HG03064 (cell line): ENCODE results near the gene PDSS2.
"Not testable (repeated sequence)": the region's sequence is repeated elsewhere in the genome, so short reads cannot be mapped to it uniquely, and the experiment has no call there.

Source experiments
- ATAC-seq: cut with Tn5 transposase; IDR thresholded peaks from one replicate; pipeline ENCODE4 v1.9.1; 2021; ENCODE audit warnings: low read depth; ENCODE audit not compliant: unreplicated experiment

PDSS2 gene

DNA sequence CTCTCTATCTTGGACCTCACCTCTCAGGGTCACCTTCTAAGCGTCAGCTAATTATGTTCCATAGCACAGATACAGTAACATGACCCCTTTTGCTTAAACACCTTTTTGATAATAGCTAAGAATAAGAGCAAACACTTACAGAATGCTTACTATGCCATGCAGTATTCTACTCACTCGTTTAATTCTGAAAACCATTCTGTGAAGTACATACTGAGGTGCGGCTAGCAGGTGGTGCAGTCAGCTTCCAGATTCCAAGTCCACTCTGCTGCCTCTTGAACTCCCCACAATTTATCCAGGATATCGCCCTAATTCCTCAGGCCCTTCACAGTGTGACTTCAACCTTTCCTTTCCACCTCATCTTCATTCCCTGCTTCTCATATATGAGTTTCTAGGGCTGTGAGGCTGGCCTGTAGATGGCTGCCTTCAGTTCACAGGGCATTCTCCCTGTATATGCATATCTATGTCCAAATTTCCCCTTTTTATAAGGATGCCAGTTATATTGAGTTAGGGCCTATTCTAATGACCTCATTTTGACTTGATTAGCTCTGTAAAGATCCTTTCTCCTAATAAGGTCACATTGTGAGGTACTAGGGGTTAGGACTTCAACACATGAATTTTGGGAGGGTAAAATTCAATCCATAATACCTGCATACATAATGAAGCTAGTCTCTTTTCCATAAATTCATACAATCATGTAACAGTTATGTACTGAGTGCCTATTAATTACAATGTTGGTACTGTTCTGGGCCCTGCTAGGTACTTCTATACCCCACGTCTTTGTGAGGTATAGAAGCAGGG is 130.1 kb downstream of the PDSS2 start:
- ATAC-seq: no peak

DNA sequence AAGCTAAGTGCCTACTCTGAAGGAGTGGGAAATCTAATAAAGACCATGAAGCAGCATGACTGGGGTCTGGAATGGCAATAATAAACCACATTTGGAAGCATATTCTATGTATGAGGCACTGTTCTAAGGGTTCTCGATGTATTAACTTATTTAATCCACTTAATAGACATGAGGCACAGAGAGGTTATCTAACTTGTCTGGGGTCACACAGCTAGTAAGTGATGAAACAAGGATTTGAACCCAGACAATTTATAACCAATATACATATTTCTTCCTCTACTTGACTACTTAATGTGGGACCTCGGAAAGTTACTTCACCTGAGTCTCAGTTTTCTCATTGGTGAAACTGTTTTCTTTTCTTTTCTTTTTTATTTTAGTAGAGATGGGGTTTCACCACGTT is 131.3 kb downstream of the PDSS2 start:
- no peak for ATAC-seq

DNA sequence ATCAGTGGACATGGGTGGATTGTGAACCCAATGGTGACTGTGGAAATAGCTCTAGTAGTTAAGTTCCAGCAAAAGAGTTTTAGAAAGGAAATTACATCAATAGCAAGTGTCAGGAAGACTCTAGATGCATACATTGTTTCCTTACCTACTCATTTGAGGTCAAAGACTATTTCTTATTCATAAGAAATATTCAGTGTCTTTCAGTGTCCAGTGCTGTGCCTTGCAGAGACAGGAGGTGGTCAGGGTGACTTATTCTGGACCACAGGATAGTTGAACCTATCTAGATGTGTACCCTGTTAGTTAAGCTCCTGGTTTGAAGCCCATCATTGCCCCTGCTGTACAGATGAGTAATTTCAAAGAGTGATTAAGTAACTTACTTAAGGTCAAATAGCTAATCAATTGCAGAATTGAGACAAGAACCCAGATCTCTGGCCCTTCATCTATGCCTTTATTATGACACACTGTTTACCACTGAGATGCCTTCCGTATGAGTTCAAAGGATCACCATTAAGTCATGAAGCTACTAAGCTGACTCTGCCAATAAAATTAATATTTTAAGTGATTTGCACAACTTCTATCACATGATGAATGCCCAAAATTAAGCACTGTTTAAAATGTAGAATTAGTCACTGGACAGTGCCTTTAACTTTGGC is 136.1 kb downstream of the PDSS2 start:
- no peak for ATAC-seq

DNA sequence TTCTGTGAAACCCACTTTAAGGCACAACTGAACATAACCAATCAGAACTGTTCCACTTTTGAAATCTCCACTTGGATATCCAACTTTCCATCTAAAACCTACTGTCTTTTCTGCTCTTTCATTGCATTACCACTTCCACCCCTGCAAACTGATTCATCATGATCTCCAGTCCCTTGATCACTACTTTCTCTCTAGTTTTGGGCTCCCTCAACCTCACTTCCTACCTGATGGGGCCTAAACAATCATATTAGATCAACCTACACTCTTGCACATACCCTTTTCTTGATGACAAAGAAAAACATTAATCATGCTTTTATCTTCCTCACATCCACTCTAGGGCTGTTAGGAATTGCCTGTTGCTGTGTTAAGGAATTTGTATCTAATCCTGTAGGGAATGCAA is 137.6 kb downstream of the PDSS2 start:
- ATAC-seq: no peak

DNA sequence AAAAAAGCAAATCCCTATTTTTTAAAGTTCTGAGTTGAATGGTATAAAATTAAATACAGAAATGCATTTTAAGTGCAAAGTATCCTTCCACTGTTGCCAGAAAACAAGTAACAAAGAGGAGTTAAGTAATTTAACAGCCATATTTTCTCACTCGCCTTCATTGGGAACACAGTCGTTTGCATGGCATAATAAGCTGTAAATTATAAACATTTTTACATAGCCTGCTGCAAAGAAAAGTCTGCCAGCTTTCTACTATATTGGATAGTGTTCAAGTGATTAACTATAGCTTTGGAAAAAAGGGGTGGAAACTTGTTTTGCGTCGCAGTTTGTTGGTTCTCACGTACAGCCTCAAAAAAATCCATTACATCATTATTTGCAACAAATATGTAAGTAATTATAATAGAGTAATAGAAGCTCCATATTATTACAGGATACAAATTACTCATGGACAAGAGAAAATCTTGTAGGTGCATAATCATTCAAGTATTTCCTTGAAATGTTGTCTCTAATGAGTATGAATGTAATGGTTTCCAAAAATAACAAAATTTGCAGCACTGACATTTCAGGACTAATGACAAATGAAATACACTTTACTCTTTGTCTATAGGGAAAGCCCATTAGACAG is 139.3 kb downstream of the PDSS2 start:
- no peak for ATAC-seq

DNA sequence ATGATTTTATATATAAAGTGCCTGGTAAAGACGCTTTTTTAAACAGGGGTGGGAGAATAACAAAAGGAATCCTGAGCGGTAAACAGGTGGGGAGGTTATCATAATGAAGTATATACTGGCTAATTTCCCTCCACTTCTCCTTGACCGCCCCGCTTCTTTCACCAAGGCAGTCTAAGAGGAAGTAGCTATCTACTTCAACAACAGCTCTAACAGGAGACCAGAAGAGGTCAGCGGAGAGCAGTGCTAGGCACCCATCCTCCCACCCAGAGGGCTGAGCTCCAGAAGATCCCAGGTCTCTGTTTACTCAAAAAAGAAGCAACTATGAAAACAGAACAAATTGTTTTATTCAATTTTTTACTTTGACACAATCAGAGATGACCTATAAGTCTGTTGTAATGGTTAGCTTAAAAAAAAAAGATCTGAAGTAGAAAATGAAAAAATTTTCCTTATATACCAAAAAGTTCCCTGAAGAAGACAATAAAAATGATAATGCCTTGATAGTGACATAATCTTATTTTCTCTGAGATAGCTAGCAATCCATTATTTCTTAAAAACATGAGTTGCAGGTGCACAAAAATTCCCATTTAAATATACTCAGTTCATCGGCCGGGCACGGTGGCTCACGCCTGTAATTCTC is 141.1 kb downstream of the PDSS2 start:
- ATAC-seq: no peak

DNA sequence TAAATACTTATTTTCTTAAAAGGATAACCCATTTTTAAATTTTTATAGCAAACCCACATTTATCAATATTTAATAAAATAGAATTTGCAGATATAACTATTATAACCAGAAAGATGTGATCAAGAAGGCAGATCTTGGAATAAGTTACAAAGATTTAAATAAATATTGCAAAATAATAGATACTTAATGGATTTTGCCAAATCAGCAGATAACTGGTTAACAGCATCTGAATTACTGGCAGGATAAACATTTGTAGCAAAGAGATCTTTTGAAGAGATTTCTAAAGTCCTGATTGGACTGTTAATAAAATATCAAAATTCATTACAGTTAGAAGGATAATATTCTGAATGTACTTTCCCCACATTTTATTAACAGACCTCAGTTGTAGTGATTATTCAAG is 144.2 kb downstream of the PDSS2 start:
- ATAC-seq: no peak

DNA sequence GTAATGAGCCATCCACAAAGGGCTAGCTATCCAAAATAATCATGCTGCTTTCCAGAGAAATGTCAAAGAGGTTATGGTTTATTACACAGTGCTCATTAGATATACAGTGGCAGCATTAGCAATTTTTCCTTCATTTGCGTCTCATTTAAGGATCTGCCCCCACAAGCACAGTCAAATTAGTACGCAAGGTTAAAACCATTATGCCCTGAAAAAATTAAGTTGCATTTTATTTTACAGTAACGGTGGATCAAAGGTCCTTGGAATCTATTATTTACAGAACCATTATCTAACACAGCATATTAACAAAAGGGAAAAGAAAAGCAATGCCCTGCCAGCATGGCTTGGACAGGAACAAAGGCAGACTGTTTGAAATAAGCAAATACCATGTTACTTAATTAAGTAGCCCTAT is 144.8 kb downstream of the PDSS2 start:
- no peak for ATAC-seq

DNA sequence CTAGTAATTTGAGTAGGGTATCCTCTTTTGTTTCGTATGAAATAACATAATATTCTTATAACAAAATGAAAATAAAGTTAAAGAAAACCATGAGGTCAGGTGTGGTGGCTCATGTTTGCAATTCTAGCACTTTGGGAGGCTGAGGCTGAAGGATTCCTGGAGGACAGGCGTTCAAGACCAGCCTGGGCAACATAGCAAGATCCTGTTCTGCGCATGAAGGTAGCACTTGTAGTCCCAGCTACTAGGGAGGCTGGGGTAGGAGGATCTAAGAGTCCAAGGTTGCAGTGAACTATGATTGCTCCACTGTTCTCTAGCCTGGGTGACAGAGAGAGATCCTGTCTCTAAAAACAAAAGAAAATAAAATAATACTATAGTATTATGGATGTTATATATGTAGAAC is 145.6 kb downstream of the PDSS2 start:
- no peak for ATAC-seq

DNA sequence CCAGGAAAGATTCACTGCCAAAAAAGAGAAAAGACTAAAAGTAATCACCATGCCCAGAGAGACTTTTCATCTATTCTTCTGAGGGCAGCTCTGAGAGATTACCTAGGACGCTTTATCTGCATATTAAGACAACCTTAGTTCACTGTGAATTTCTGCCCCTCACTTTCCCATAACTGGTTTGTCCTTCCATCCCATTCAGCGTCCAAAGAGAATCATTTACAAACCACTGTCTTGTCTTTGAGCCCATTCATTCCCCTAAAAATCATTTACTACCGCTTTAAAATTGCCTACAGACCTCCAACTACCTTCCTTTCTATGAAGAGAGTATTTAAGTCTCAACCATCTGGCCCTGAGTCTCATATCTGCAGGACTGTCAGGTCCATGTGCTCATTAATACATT is 149.0 kb downstream of the PDSS2 start:
- ATAC-seq: no peak

DNA sequence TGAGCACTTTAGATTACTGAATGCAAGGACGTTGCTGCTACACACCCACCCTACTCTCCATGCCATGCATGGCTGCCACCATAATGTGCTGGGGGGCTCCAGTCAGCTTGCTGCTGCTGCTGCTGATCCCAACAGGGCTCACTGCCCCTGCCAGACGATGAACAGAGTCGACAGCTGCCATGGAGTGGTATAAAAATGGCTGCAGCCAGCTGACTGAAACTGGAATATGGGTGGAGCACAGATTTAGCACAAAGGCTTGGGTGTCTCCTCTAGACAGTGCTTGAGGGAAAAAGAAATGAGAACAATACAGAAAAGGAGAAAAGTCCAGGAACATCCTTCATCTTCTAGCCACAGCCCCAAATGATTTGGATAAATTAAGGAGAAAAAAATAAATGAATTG is 150.7 kb downstream of the PDSS2 start:
- ATAC-seq: no peak

DNA sequence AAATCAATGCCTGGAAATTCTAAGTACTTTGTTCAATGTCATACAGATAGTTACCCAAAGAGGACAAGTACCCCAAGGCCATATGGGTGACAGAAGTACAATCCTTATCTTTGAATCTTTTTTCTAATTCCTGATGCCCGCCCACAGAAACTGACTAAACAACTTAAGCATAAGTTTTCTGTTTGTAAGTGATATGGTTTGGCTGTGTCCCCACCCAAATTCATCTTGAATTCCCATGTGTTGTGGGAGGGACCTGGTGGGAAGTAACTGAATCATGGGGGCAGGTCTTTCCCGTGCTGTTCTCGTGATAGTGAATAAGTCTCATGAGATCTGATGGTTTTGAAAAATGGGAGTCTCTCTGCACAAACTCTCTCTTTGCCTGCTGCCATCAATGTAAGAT is 153.4 kb downstream of the PDSS2 start:
- ATAC-seq: not testable (repeated sequence)

DNA sequence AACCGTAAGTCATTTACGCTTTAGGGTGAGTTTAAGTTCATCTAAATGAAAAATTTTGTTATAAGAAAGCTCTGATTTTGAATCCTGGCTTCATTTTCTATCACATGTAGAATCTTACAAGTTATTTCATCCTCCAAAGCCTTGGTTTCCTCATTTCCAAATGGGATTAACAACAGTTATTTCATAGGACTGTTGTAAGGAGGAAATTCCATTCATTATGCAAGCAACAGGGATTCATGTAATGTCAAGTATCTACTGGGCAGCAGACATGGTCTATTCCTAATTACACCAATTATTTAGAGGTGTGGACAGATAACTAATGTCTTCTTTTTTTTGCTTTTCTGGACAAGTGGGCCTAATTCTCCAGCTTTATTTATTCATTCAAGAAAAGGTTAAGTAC is 154.0 kb downstream of the PDSS2 start:
- ATAC-seq: no peak

DNA sequence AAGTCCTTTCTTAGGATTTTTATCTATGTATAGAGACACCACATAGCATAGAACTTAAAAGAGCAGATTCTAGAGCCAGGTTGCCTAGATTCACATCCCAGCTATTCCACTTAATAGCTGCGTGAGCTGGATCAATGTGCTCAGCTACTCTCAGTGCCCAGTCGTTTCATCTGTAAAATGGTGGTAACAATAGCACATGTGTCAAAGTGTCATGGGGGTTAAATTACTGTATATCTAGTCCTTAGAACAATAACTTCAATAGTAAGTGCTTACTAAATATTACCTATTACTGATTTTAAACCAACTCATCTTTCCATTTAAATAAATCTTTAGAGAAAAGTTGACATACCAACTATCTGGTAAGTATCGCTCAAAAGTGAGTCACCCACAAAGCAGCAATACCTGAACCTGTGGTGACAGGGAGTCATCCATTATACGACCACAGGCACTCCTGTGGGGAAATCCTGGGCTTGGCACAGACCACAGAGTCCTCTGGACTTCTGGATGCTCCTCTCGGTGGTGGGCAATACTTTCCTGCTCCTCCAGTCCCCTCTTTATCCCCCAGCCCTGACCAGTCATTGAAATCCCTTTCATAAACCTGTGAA is 154.8 kb downstream of the PDSS2 start:
- no peak for ATAC-seq

DNA sequence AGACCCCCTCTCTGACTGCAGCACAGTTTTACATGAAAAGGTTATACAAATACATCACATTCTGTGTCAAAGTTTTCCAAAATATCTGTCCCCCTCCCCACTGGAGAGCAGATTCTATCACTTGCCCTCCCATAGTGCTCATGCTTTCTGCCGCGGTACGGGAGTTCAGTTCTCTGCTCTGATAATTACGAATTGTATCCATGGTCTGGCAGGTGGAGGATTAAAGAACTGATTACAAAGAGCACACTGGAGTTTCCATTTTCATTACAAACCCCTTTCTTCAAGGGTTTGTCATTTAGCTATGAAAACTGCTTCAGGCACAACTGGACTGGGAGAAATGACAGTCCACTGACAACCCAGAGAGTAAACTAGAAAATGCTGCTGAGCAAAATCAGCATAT is 166.0 kb downstream of the PDSS2 start:
- ATAC-seq: no peak

DNA sequence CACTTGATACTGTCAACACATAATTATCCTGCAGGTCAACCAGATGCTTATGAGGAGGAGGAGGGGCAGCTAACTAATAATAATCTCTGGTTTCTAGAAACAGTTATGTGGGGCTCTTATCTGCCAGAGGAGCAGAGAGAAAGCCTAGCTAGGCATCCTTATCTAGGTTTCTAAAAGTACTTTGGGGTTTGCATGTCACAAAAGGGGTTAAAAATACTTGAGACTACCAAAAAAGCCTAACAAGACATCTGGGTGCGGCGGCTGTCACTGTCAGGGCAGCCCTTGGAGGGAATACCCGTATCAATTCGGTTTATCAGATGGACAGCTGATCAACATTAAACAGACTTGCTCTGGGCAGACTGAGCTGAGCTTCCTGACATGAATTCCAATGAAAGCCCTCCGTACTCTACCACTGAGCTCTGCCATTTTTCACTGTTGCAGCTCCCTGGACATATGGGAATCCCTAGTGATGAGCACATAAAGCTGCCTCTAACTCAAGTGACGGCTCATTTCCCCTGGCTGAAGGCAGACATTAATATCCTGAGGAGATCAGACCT is 166.6 kb downstream of the PDSS2 start:
- ATAC-seq: no peak

DNA sequence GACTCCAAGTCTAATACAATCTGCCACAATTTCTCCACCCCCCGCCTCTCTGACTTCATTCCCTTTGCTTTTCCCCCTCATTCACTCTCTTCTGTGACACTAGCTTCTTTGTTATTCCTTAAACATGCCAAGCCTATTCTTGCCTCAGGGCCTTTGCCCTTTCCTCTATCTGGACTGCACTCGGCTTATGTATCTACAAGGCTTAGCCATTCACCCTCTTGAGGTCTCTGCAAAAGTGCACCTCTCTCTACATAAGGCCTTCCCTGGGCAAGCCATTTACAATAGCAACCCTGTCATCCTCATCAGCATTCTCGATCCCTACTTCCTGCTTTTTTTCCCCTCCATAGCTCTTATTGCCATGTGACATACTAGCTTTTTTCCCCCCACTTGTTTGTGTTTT is 168.9 kb downstream of the PDSS2 start:
- ATAC-seq: no peak

DNA sequence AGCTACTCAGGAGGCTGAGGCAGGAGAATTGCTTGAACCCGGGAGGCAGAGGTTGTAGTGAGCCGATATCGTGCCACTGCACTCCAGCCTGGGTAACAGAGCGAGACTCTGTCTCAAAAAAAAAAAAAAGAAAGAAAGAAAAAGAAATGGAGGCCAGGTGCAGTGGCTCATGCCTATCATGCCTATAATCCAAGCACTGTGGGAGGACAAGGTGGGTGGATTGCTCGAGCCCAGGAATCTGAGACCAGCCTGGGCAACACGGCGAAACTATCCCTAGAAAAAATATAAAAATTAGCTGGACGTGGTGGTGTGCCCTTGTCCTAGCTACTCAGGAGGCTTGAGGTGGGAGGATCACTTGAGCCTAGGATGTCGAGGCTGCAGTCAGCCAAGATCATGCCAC is 170.1 kb downstream of the PDSS2 start:
- ATAC-seq: not testable (repeated sequence)

DNA sequence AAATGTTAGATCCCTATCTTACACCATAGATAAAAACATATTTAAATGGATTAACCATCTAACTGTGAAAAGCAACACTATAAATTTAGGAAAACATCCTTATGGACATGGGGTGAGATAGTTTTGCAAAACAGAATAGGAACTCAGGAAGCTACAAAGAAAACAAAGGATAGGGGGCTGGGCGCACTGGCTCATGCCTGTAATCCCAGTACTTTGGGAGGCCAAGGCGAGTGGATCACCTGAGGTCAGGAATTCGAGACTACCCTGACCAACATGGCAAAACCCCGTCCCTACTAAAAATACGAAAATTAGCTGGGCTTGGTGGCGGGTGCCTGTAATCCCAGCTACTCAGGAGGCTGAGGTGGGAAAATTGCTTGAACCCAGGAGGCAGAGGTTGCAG is 173.7 kb downstream of the PDSS2 start:
- not testable (repeated sequence) for ATAC-seq

DNA sequence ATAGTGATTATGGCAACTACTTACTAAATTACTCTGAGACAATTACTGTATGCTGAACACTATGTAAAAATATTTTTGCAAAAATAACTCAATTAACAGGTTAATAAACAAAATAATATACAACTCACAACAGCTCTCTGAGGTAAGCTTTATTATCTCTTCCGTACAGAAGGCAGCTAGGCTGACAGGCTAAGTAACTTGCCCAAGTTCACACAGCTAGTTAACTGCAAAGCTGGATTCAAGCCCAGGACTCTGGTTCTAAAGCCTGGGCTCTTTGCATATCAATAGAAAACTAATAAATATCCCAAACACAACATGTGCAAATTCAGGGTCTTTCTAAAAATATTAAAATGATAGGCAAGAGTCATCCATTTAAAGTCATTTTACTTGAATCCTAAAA is 174.6 kb downstream of the PDSS2 start:
- no peak for ATAC-seq

DNA sequence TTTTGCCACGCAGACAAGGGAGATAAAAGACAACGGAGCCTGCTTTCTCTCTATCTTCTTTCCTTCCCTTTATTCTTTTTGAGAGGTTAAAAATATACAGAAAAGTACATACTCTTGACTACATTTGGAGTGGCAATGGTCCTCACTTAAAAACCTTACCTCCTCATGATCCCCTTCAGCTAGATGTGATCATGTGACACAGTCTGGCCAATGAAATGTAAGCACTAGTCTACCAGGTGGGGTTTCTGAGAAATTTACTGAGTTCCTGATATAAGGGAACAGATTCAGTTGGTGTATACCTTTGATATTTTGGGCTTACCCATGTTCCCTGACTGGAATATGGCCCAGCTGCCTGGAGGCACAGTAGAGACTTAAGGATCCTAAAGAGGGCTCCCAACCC is 178.6 kb downstream of the PDSS2 start:
- ATAC-seq: no peak
